Fibroblast of villous mesenchyme (primary cell): ENCODE data around the gene SLC16A12. TPM values are rescaled to one million over a fixed set of nuclear protein-coding genes. Genes with fewer than 3 reads are reported as not detected.

ENCODE experiments used
- DNase-seq: peaks from one replicate; pipeline ENCODE4 v3.0.0-alpha.2; 2010; ENCODE audit warnings: low read depth
- H3K4me3 ChIP-seq: 2 replicates; pipeline ENCODE4 v1.5.1; 2011; ENCODE audit warnings: low read depth, mild to moderate bottlenecking, low read length
- total RNA-seq: library from RNA; depleted of rRNA; stranded (reverse); fragments of >200 nt; gene quantifications from 2 replicates; pipeline ENCODE4 v1.2.3, GENCODE V29; 2012
- TF ChIP-seq, protein P1 (sequence below): IDR thresholded peaks from 2 replicates; pipeline ENCODE4 v1.5.1; 2012; ENCODE audit warnings: low read depth, mild to moderate bottlenecking, low read length; ENCODE audit not compliant: insufficient read depth

SLC16A12 gene
- total RNA-seq, 1 donor = under 0.01 TPM

DNA sequence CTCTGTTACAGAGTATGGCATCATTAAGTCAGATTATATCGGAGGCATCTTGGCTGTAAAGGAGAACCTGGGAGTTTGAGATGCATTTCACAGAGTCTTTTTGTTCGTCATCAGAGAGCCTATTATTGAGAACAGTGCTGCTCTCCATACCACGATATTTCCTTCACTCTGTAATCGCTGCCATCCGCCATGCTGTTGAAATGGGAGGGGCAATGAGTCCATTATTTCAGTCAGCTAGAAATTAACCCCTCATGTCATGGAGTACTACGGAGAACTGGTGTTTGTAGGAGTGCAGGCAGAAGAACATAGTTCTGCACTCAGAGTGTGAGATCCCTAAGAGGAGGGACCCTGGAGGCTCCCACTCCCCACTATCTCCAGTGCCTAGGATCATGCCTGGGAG, 59.2 kb downstream of the SLC16A12 start:
- TF ChIP-seq, protein P1, sequence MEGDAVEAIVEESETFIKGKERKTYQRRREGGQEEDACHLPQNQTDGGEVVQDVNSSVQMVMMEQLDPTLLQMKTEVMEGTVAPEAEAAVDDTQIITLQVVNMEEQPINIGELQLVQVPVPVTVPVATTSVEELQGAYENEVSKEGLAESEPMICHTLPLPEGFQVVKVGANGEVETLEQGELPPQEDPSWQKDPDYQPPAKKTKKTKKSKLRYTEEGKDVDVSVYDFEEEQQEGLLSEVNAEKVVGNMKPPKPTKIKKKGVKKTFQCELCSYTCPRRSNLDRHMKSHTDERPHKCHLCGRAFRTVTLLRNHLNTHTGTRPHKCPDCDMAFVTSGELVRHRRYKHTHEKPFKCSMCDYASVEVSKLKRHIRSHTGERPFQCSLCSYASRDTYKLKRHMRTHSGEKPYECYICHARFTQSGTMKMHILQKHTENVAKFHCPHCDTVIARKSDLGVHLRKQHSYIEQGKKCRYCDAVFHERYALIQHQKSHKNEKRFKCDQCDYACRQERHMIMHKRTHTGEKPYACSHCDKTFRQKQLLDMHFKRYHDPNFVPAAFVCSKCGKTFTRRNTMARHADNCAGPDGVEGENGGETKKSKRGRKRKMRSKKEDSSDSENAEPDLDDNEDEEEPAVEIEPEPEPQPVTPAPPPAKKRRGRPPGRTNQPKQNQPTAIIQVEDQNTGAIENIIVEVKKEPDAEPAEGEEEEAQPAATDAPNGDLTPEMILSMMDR = no peak

DNA sequence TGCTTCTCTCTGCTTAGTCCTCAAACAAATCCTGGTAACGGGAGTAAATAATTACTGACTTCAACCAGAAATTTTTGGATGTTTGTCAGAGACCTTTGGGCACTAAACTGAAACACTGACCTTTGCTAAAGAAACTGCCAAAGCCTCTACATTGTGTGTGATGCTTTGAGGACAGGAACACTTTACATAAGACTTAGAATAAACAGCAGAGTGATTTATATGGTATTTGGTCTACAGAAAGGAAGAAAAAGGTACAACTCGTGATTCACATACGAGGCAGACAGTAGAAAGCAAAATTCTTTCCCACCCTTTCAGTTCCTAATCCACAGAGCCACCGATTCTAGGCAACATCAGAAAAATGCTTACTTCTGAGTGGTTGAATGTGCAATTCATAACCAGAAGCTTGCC, 59.8 kb downstream of the SLC16A12 start:
- DNase-seq = peak; percentile 59
- no peak overlapping the region for H3K4me3 ChIP-seq
- TF ChIP-seq, protein P1 = no peak

More for the DNA sequence above, 59.2 kb downstream of the SLC16A12 start:
- DNase-seq = no peak
- H3K4me3 ChIP-seq = no peak overlapping the region

DNA sequence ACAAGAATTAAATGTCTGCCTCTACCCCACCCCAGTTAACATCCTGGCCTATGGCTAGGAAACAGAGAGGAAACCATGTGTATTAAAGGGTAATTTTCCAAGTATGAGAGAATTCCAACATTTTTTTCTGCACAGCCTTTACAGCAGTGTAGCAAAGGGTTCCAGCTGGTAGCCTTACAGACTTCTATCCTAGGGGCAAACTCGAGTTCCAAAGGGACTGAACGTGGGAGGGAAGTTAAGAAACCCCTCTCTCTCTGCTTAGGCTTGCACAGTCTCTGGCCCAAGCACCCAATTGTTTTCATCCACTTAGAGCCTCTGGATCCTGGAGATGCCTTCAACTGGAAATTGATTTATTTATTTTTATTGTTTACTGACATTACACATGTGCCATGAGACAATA, 60.3 kb downstream of the SLC16A12 start:
- no peak overlapping the region for H3K4me3 ChIP-seq
- TF ChIP-seq, protein P1 = no peak
- no peak for DNase-seq

DNA sequence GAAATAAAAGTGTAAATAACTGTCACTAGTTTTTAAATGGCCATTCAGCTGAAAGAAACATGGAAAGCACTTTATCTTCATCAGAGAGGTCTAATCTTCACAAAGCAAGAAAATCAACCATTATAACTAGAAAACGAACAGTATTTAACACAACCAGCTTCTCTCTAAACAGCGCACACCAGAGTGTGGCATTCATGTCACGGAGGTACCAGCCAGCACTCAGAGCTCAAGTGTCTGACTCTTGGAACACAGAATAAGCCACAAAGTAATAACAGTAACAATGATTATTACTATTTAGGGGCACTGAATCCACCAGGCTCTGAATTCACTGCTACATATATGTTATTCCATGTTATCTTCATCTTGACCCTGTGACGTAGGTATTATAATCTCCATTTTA, 60.9 kb downstream of the SLC16A12 start:
- TF ChIP-seq, protein P1 = no peak
- DNase-seq = no peak
- H3K4me3 ChIP-seq = no peak overlapping the region

DNA sequence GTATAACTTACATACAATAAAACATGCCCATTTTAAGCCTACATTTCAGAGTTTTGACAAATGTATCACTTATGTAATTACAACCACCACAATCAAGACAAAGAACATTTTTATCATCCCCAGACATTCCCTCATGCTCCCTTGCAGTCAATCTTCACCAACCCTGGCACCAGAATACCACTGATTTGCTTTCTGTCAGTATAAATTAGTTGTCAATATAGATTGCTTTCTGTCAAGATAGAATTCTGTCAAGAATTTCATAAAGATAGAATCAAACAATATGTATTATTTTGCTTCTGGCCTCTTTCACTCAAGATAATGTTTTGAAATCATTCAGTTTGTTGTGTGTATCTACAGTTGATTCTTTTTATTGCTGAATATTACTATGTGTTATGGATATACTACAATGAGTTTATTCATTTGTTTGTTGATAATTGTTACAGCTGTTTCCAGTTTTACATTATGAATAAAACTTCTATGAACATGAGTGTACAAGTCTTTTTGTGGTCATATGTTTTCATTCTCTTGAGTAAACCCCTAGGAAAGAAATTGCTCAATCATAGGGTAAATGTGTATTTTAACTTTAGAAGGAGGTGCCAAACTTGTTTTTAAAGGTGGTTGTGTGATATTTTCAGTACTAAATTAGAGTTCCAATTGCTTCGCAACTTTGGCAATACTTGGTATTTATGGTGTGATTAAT, 64.1 kb downstream of the SLC16A12 start:
- DNase-seq = peak; percentile 65
- H3K4me3 ChIP-seq = no peak overlapping the region
- TF ChIP-seq, protein P1 = no peak

DNA sequence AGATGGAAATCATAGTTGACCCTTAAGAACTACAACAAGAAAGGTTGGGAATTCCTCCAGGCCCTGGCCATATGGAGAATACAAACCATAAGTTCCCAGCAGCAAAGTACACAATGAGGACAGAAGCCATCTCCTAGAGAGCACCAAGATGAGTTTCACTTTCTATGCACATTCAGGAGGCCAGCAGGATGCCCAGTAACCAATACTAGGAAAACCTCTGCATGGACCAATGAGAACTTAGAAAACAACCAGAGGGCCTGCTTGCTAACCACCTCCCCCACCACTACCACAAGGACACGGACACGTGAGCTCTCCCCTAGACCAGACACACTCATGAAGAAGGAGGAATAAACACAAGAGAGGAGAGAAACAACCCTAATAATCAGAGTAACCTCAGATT, 64.8 kb downstream of the SLC16A12 start:
- H3K4me3 ChIP-seq = no peak overlapping the region
- TF ChIP-seq, protein P1 = no peak
- peak; percentile 42 for DNase-seq

DNA sequence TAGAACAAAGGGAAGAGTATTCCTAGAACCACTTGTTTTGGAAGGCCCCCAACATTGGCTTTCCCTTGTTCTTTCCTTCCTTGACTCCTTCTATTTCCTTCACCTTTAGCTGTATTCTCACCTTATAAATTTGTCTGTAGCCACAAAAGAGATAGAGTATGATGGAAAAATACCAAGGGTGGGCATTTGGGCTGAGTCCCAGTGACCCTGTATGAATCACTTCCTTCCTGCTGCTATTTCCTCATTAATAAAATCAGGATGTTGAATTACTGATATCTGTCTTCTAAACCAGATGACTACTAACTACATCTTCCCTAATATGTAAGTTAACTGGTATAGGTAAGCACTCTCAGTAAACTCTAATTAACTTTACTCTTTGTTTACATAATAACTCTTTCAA, 65.9 kb downstream of the SLC16A12 start:
- DNase-seq = no peak
- H3K4me3 ChIP-seq = no peak overlapping the region
- TF ChIP-seq, protein P1 = no peak
